Motor neuron (in vitro differentiated cells): ENCODE data around the gene SNX33. TPM values are rescaled to one million over a fixed set of nuclear protein-coding genes. Genes with fewer than 3 reads are reported as not detected.

ENCODE experiments used
- ATAC-seq, 8 experiments: fragments of 200-7000 bp; cut with Tn5 transposase; replicated peaks in 6 of 8; 2 replicates each; pipeline ENCODE4 v1.8.0; 2021; ENCODE audit warnings: mild to moderate bottlenecking in 8 of 8, moderate library complexity in 8 of 8
- H3K27ac ChIP-seq, 2 donors: fragments of 250-450 bp; sonication (Bioruptor Pico); 2 replicates each; pipeline ENCODE4 v1.9.0; 2021; ENCODE audit warnings: antibody characterized with exemption in 2 of 2, mild to moderate bottlenecking in 2 of 2, moderate library complexity in 1 of 2
- H3K4me1 ChIP-seq, 2 donors: fragments of 250-450 bp; sonication (Bioruptor Pico); replicated peaks in 1 of 2; 2 replicates each; pipeline ENCODE4 v1.6.1; 2021; ENCODE audit warnings: antibody characterized with exemption in 2 of 2, mild to moderate bottlenecking in 2 of 2, moderate library complexity in 1 of 2
- H3K4me3 ChIP-seq, 5 donors: fragments of 250-450 bp; sonication (Bioruptor Pico); 2 replicates each; pipeline ENCODE4 v1.9.0; 2021; ENCODE audit warnings: antibody characterized with exemption in 5 of 5, mild to moderate bottlenecking in 5 of 5, moderate library complexity in 4 of 5
- WGBS, 10 experiments: fragments of 450-650 bp; shearing (Covaris generic); methylation state at CpG; one replicate each; pipeline ENCODE4 v1.0.0; 2022; 5-methylcytosine and 5-hydroxymethylcytosine counted together
- in situ Hi-C, 9 experiments: fragments of 400-800 bp; cut with MboI; loops; one replicate each; pipeline ENCODE4 v1.15.0; 2021; ENCODE audit warnings: low sequenced_read_pairs in 9 of 9, low pct_unique_long_range_greater_than_20kb in 2 of 9; ENCODE audit not compliant: unreplicated experiment in 9 of 9
- total RNA-seq, 8 experiments: library from RNA; unstranded; fragments of 300-600 nt; gene quantifications; 2 replicates each; pipeline versions ENCODE4 v1.2.3 to v1.2.4, GENCODE V29; 2022

The SNX33 gene
- total RNA-seq, 8 experiments from 2014 or later, result 2.2 to 14.4 (median 5.2) TPM

DNA sequence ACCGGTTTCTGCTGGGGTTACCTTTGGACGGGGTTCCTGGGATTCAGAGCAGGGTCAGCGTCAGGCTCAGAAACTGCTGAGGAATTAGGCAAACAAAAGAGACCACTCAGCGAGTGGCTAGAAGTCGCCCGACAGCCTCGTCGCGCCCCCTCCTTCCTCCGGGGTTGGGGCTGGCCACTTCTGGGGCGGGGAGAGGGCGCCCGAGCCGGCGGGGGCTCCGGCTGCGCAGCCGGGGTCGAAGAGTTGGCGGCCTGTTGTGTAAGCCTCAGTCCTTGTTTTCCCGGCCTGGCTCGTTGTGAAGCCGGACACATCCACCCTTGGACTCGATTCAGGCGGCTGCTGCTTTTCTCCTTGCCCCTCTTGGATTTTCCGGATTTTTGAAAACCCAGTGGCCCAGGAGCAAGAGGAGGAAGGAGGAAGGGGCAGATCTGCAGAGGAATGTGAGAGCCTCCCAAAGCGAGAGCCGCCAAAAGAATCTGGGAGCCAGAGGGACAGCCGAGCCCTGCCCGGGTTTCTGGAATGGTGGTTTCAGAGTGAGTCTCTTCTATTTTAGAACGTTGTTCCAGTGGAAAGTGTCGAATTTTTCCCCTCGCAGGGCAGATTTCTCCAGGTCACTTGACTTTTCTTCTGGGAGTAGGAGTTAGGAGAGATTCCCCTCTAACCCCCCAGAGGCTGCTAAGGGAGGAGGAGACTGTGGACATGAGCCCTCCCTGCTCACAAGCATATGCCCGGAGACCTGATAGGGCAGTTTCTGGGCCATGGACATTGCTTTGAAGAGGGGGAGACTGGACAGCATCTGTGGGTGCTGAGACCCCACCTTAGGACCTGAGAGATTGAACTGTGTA lies 666 bp downstream of the SNX33 start:
- Histone ChIP-seq H3K27ac (peak overlapping the region in 1 of 2 donors; percentile 80), H3K4me1 (peaks cover 16 to 33% of the 10 kb centered on the region in 2 donors), H3K4me3 (peak overlapping the region; percentile 53 to 91 (median 76))
- peak; percentile 6 to 49 (median 36) for ATAC-seq
- WGBS, 10 experiments, result 0 to 20% (median 0%) methylated on average over 1 to 7 of the region's 34 CpGs; no CpG with 5 or more reads in 5 of the 10 experiments
- in situ Hi-C loops, result no loop called here

DNA sequence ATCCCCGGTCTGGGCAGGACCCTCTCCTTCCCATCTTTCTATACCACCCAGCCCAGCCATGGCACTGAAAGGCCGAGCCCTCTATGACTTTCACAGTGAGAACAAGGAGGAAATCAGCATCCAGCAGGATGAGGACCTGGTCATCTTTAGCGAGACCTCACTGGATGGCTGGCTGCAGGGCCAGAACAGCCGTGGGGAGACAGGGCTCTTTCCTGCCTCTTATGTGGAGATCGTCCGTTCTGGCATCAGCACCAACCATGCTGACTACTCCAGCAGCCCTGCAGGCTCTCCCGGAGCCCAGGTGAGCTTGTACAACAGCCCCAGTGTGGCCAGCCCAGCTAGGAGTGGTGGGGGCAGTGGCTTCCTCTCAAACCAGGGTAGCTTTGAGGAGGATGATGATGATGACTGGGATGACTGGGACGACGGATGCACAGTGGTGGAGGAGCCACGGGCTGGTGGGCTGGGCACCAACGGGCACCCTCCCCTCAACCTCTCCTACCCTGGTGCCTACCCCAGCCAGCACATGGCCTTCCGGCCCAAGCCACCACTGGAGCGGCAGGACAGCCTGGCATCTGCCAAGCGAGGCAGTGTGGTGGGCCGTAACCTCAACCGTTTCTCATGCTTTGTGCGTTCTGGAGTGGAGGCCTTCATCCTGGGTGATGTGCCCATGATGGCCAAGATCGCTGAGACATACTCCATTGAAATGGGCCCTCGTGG lies 1.5 kb downstream of the SNX33 start:
- peaks cover 16 to 35% of the 10 kb centered on the region in 2 donors for H3K4me1 ChIP-seq
- WGBS, 10 experiments, result 37 to 100% (median 58%) methylated on average over 1 to 9 of the region's 19 CpGs; no CpG with 5 or more reads in 5 of the 10 experiments
- peak overlapping the region in 4 of 5 donors; percentile 55 to 91 (median 76) for H3K4me3 ChIP-seq
- in situ Hi-C loops, result no loop called here
- no peak overlapping the region for H3K27ac ChIP-seq
- no peak for ATAC-seq

- no peak for ATAC-seq
- WGBS, 10 experiments, result 74 to 94% (median 90%) methylated on average over 2 to 7 of the region's 18 CpGs; no CpG with 5 or more reads in 6 of the 10 experiments
- H3K27ac ChIP-seq, result no peak overlapping the region
- in situ Hi-C loops, result no loop called here
- H3K4me1 ChIP-seq, result peaks cover 16 to 35% of the 10 kb centered on the region in 2 donors
- no peak overlapping the region for H3K4me3 ChIP-seq
These were observed 2.1 kb downstream of the SNX33 start for GRCh38 chr15:75649848-75650247.

DNA sequence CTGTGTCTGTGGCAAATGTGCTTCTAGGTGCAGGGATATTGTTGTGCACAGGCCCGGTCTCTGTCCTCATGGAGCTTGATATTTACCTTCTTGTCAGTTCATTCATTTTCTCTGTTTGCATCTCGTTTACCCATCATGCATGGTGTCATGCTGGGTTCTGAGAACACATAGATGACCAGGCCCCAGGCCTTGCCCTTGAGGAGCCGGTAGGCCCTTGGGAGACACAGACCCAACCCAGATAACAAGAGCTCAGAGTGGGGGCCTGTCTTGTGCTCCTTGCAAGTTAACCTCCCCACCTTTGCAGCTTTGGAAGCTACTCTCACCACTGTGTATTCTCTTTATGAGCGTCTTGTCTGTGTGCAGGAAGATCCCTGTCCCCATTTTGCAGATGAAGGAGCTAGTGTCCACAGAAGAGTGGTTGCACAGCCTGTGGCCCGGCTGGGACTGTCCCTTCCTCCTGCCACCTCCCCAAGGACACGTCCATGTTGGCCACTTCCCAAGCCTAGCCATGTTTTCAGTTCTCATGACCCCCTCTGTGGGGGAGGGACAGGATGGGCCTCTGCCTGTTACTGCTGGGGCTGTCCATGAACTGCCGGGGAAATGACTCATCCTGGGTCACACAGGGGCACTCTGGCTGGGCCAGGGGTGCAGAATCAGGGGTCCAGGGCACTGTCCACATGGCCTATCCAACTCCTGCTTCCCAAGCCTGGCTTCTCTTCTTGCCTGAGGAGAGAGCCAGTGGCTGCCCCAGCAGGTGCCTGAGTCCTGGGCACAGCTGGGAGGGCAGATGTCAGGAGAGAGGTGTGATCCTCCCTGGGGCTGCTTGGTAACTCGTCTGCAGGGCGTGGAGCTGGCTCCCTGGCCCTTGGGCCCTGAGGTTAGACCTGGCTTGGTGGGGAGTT lies 3.4 kb downstream of the SNX33 start:
- in situ Hi-C loops, result no loop called here
- Histone ChIP-seq H3K4me3 (no peak overlapping the region), H3K4me1 (peaks cover 16 to 35% of the 10 kb centered on the region in 2 donors), H3K27ac (no peak overlapping the region)
- WGBS, 10 experiments, result 0 to 73% (median 40%) methylated on average over 1 to 2 of the region's 9 CpGs; no CpG with 5 or more reads in 4 of the 10 experiments
- peak in 2 of 8 experiments; percentile 0 to 1 for ATAC-seq

DNA sequence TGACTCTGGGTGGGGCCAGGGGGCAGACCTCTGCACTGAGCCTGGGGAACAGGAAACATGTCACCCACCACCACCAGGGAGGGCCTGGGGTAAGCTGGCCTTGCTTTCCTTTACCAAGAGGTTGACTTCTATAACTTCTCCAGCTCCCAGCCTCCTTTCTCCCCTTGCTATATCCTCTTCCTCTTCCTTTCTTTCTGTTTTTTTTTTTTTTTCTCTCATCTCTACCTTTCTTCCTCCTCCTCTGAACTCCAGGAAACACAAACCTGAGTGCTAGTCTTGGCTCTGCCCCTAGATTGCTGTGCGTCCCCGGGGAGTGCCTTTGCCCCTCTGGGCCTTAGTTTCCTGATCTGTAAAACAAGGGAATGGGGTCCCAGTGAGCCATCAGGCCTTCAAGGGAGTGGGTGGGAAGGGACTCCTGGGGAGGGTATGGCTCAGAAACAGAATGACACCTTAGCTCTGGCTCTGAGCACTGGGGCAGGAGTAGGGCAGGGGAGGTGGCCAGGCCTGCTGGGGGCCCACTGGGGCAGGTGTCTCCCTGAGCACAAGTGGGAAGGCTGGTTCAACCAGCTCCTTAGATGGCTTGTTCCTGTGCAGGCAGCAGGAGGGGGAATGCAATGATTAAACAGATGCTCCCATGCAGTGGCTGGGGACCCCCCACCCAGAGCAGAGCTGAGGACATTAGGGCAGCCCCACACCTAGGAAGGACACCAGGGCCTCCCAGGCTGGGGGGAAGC lies 4.3 kb downstream of the SNX33 start:
- Histone ChIP-seq H3K4me1 (peaks cover 16 to 35% of the 10 kb centered on the region in 2 donors), H3K4me3 (no peak overlapping the region), H3K27ac (no peak overlapping the region)
- WGBS, 10 experiments, result 42 to 100% (median 67%) methylated on average over 1 to 2 of the region's 2 CpGs; no CpG with 5 or more reads in 5 of the 10 experiments
- in situ Hi-C loops, result no loop called here
- ATAC-seq, result no peak

GRCh38 chr15:75653347-75653913 lies 5.7 kb downstream of the SNX33 start:
- Histone ChIP-seq H3K4me3 (no peak overlapping the region), H3K27ac (no peak overlapping the region), H3K4me1 (peaks cover 13 to 35% of the 10 kb centered on the region in 2 donors)
- 54 to 87% (median 72%) methylated on average over 3 to 9 of the region's 16 CpGs; no CpG with 5 or more reads in 3 of the 10 experiments for WGBS, 10 experiments
- in situ Hi-C loops, result no loop called here
- ATAC-seq, result peak in 1 of 8 experiments; percentile 25

DNA sequence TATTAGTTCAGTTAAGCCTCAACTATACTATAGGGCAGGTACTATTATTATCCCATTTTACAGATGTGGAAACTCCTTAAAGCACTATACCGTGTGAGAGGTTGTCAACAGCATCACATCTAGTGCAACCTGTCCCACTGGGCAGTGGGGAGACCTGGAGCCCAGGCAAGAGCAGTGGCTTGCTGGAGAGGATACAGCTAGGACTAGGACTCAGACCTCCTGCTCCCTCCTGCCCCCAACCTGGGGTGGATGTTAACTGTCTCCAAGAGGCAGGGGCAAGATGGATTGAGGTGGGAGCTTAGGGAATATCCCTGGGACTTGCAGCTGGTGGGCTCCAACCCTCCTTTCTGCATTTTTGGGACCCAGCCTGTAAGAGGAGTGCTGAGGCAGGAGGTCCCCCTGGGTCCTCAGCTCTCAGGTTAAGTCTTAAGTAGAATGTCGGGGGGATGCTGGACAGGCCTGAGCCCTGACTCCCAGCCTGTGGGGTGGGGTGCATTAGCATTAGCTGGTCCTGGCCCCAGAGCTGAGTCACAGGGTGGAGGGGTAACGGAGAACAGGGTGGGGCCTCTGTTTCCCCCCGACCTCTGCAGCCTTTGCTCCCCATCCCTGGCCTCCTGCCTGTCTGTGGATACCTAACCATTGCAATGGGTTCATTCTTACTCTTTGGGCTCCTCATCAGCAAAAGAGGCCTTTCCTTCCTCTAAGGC lies 6.6 kb downstream of the SNX33 start:
- Histone ChIP-seq H3K4me3 (no peak overlapping the region), H3K4me1 (peaks cover 11 to 26% of the 10 kb centered on the region in 2 donors), H3K27ac (no peak overlapping the region)
- in situ Hi-C loops, result no loop called here
- 80 to 100% (median 80%) methylated on average over 1 of the region's 4 CpGs; no CpG with 5 or more reads in 7 of the 10 experiments for WGBS, 10 experiments
- peak in 2 of 8 experiments; percentile 16 to 37 for ATAC-seq

- H3K4me3 ChIP-seq, result no peak overlapping the region
- no peak for ATAC-seq
- H3K27ac ChIP-seq, result no peak overlapping the region
- in situ Hi-C loops, result no loop called here
- H3K4me1 ChIP-seq, result peaks cover 11 to 23% of the 10 kb centered on the region in 2 donors
- 36 to 88% (median 67%) methylated on average over 2 to 4 of the region's 4 CpGs; no CpG with 5 or more reads in 7 of the 10 experiments for WGBS, 10 experiments
These were observed 8.2 kb downstream of the SNX33 start for GRCh38 chr15:75655931-75656330.

GRCh38 chr15:75656331-75656730 lies 8.6 kb downstream of the SNX33 start:
- H3K27ac ChIP-seq, result no peak overlapping the region
- in situ Hi-C loops, result no loop called here
- H3K4me3 ChIP-seq, result no peak overlapping the region
- WGBS, 10 experiments, result 85 to 100% (median 90%) methylated on average over 1 to 5 of the region's 5 CpGs; no CpG with 5 or more reads in 6 of the 10 experiments
- ATAC-seq, result no peak
- peaks cover 11 to 19% of the 10 kb centered on the region in 2 donors for H3K4me1 ChIP-seq

- Histone ChIP-seq H3K27ac (no peak overlapping the region), H3K4me1 (peaks cover 10 to 14% of the 10 kb centered on the region in 2 donors), H3K4me3 (no peak overlapping the region)
- 94 to 100% (median 98%) methylated on average over 3 to 11 of the region's 22 CpGs; no CpG with 5 or more reads in 5 of the 10 experiments for WGBS, 10 experiments
- no peak for ATAC-seq
- in situ Hi-C loops, result no loop called here
These were observed 9.1 kb downstream of the SNX33 start for GRCh38 chr15:75656813-75657212.

DNA sequence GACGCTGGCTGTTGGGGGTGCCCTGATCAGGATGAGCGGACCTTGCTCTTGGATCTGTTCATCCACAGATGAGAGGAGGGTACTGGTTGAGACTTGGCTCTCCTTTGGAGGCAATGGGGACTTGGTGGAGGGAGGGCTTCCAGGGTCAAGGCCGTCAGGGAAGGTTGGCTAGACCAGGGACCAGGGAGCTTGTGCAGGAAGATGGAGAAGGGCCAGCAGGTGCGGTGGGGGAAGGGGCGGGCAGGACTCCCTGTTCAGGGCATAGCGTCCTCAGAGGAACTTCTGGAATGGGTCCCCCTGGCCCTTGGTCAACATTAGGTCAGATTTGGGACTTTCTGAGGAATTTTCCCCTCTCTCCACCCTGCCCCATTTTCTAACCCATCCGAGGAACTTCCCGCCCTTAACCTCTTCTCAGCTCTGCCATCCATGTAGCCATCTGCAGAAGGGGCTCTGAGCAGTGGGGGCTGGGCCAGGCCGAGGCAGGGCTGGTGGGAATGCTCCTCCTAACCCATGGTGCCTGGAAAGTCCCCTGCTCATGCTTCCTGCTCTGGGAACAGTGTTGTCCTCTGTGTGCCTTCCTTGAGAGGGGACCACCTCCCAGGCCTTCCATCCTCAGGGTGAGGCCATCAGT lies 11.5 kb downstream of the SNX33 start:
- H3K27ac ChIP-seq, result no peak overlapping the region

More for the DNA sequence above, 11.5 kb downstream of the SNX33 start:
- H3K4me1 ChIP-seq, result no peaks in the 10 kb centered on the region
- H3K4me3 ChIP-seq, result no peak overlapping the region
- WGBS, 10 experiments, result 100% methylated on average over 1 of the region's 9 CpGs; no CpG with 5 or more reads in 8 of the 10 experiments
- in situ Hi-C loops, result no loop called here
- no peak for ATAC-seq
